ENCODE data around the gene RARA.

Gene RARA

GRCh38 chr17:40319651-40320540 is 10.9 kb downstream of the RARA start:
- H3K9me3 ChIP-seq (ENCODE audit: control insufficient read depth in 5 of 5, low read length in 5 of 5): no peaks in the 10 kb centered on the region
- H3K36me3 ChIP-seq (ENCODE audit: control insufficient read depth in 5 of 5, insufficient read depth in 5 of 5, low read length in 5 of 5): no peaks in the 10 kb centered on the region
- peak overlapping the region; percentile 88 for H3K27ac ChIP-seq (ENCODE audit: low read depth, low read length)
- peak overlapping the region in 4 of 5 donors; percentile 43 to 64 (median 47) for H3K9ac ChIP-seq (ENCODE audit: low read length in 5 of 5)
- peaks cover 32 to 95% (median 91%) of the 10 kb centered on the region in 5 donors for H3K4me1 ChIP-seq (ENCODE audit: control insufficient read depth in 5 of 5, insufficient read depth in 5 of 5, low read length in 5 of 5)
- peaks cover 0 to 4% (median 0%) of the 10 kb centered on the region in 5 donors for H3K27me3 ChIP-seq (ENCODE audit: control insufficient read depth in 5 of 5, insufficient read depth in 4 of 5, low read length in 5 of 5)
- peak overlapping the region; percentile 47 to 90 (median 83) for H3K4me3 ChIP-seq (ENCODE audit: low read depth in 1 of 5, low read length in 5 of 5)

- Histone ChIP-seq H3K4me3 (ENCODE audit: low read depth in 1 of 5, low read length in 5 of 5) (peak overlapping the region; percentile 50 to 86 (median 63)), H3K27me3 (ENCODE audit: control insufficient read depth in 5 of 5, insufficient read depth in 4 of 5, low read length in 5 of 5) (peaks cover 0 to 4% (median 0%) of the 10 kb centered on the region in 5 donors), H3K36me3 (ENCODE audit: control insufficient read depth in 5 of 5, insufficient read depth in 5 of 5, low read length in 5 of 5) (no peaks in the 10 kb centered on the region), H3K4me1 (ENCODE audit: control insufficient read depth in 5 of 5, insufficient read depth in 5 of 5, low read length in 5 of 5) (peaks cover 38 to 96% (median 91%) of the 10 kb centered on the region in 5 donors), H3K9me3 (ENCODE audit: control insufficient read depth in 5 of 5, low read length in 5 of 5) (no peaks in the 10 kb centered on the region), H3K9ac (ENCODE audit: low read length in 5 of 5) (peak overlapping the region; percentile 1 to 64 (median 47)), H3K27ac (ENCODE audit: low read depth, low read length) (peak overlapping the region; percentile 88)
Observed at GRCh38 chr17:40320756-40321523, 12.0 kb downstream of the RARA start.

GRCh38 chr17:40321524-40321929 is 12.5 kb downstream of the RARA start:
- H3K27ac ChIP-seq (ENCODE audit: low read depth, low read length): peak overlapping the region; percentile 88
- H3K36me3 ChIP-seq (ENCODE audit: control insufficient read depth in 5 of 5, insufficient read depth in 5 of 5, low read length in 5 of 5): no peaks in the 10 kb centered on the region
- H3K4me1 ChIP-seq (ENCODE audit: control insufficient read depth in 5 of 5, insufficient read depth in 5 of 5, low read length in 5 of 5): peaks cover 37 to 96% (median 91%) of the 10 kb centered on the region in 5 donors
- peak overlapping the region in 4 of 5 donors; percentile 1 to 64 (median 48) for H3K9ac ChIP-seq (ENCODE audit: low read length in 5 of 5)
- H3K4me3 ChIP-seq (ENCODE audit: low read depth in 1 of 5, low read length in 5 of 5): peak overlapping the region; percentile 50 to 86 (median 63)
- no peaks in the 10 kb centered on the region for H3K9me3 ChIP-seq (ENCODE audit: control insufficient read depth in 5 of 5, low read length in 5 of 5)
- peaks cover 0 to 4% (median 0%) of the 10 kb centered on the region in 5 donors for H3K27me3 ChIP-seq (ENCODE audit: control insufficient read depth in 5 of 5, insufficient read depth in 4 of 5, low read length in 5 of 5)

- no peaks in the 10 kb centered on the region for H3K36me3 ChIP-seq (ENCODE audit: control insufficient read depth in 5 of 5, insufficient read depth in 5 of 5, low read length in 5 of 5)
- H3K4me1 ChIP-seq (ENCODE audit: control insufficient read depth in 5 of 5, insufficient read depth in 5 of 5, low read length in 5 of 5): peaks cover 41 to 96% (median 91%) of the 10 kb centered on the region in 5 donors
- peak overlapping the region; percentile 88 for H3K27ac ChIP-seq (ENCODE audit: low read depth, low read length)
- peak overlapping the region; percentile 50 to 86 (median 63) for H3K4me3 ChIP-seq (ENCODE audit: low read depth in 1 of 5, low read length in 5 of 5)
- no peaks in the 10 kb centered on the region for H3K9me3 ChIP-seq (ENCODE audit: control insufficient read depth in 5 of 5, low read length in 5 of 5)
- H3K27me3 ChIP-seq (ENCODE audit: control insufficient read depth in 5 of 5, insufficient read depth in 4 of 5, low read length in 5 of 5): peaks cover 0 to 4% (median 0%) of the 10 kb centered on the region in 5 donors
- H3K9ac ChIP-seq (ENCODE audit: low read length in 5 of 5): peak overlapping the region in 4 of 5 donors; percentile 50 to 71 (median 60)
Observed at GRCh38 chr17:40321961-40322357, 13.0 kb downstream of the RARA start.

GRCh38 chr17:40322358-40323315 is 13.7 kb downstream of the RARA start:
- Histone ChIP-seq H3K4me1 (ENCODE audit: control insufficient read depth in 5 of 5, insufficient read depth in 5 of 5, low read length in 5 of 5) (peaks cover 44 to 96% (median 91%) of the 10 kb centered on the region in 5 donors), H3K27ac (ENCODE audit: low read depth, low read length) (peak overlapping the region; percentile 88), H3K9me3 (ENCODE audit: control insufficient read depth in 5 of 5, low read length in 5 of 5) (no peaks in the 10 kb centered on the region), H3K27me3 (ENCODE audit: control insufficient read depth in 5 of 5, insufficient read depth in 4 of 5, low read length in 5 of 5) (peaks cover 0 to 3% (median 0%) of the 10 kb centered on the region in 5 donors), H3K36me3 (ENCODE audit: control insufficient read depth in 5 of 5, insufficient read depth in 5 of 5, low read length in 5 of 5) (no peaks in the 10 kb centered on the region), H3K9ac (ENCODE audit: low read length in 5 of 5) (peak overlapping the region in 4 of 5 donors; percentile 50 to 71 (median 60)), H3K4me3 (ENCODE audit: low read depth in 1 of 5, low read length in 5 of 5) (peak overlapping the region; percentile 50 to 86 (median 63))

GRCh38 chr17:40323391-40324381 is 14.7 kb downstream of the RARA start:
- Histone ChIP-seq H3K4me1 (ENCODE audit: control insufficient read depth in 5 of 5, insufficient read depth in 5 of 5, low read length in 5 of 5) (peaks cover 42 to 99% (median 97%) of the 10 kb centered on the region in 5 donors), H3K9ac (ENCODE audit: low read length in 5 of 5) (peak overlapping the region; percentile 22 to 71 (median 62)), H3K27ac (ENCODE audit: low read depth, low read length) (peak overlapping the region; percentile 95), H3K27me3 (ENCODE audit: control insufficient read depth in 5 of 5, insufficient read depth in 4 of 5, low read length in 5 of 5) (no peaks in the 10 kb centered on the region), H3K36me3 (ENCODE audit: control insufficient read depth in 5 of 5, insufficient read depth in 5 of 5, low read length in 5 of 5) (no peaks in the 10 kb centered on the region), H3K4me3 (ENCODE audit: low read depth in 1 of 5, low read length in 5 of 5) (peak overlapping the region; percentile 41 to 86 (median 63)), H3K9me3 (ENCODE audit: control insufficient read depth in 5 of 5, low read length in 5 of 5) (no peaks in the 10 kb centered on the region)

GRCh38 chr17:40325156-40326013 is 16.4 kb downstream of the RARA start:
- peak overlapping the region; percentile 95 for H3K27ac ChIP-seq (ENCODE audit: low read depth, low read length)
- H3K4me3 ChIP-seq (ENCODE audit: low read depth in 1 of 5, low read length in 5 of 5): peak overlapping the region in 2 of 5 donors; percentile 2 to 29
- H3K9ac ChIP-seq (ENCODE audit: low read length in 5 of 5): peak overlapping the region in 2 of 5 donors; percentile 54 to 57
- H3K9me3 ChIP-seq (ENCODE audit: control insufficient read depth in 5 of 5, low read length in 5 of 5): no peaks in the 10 kb centered on the region
- H3K36me3 ChIP-seq (ENCODE audit: control insufficient read depth in 5 of 5, insufficient read depth in 5 of 5, low read length in 5 of 5): no peaks in the 10 kb centered on the region
- H3K27me3 ChIP-seq (ENCODE audit: control insufficient read depth in 5 of 5, insufficient read depth in 4 of 5, low read length in 5 of 5): no peaks in the 10 kb centered on the region
- peaks cover 43 to 99% (median 96%) of the 10 kb centered on the region in 5 donors for H3K4me1 ChIP-seq (ENCODE audit: control insufficient read depth in 5 of 5, insufficient read depth in 5 of 5, low read length in 5 of 5)
